ENCODE results near the gene GNAO1.

The GNAO1 gene

DNA sequence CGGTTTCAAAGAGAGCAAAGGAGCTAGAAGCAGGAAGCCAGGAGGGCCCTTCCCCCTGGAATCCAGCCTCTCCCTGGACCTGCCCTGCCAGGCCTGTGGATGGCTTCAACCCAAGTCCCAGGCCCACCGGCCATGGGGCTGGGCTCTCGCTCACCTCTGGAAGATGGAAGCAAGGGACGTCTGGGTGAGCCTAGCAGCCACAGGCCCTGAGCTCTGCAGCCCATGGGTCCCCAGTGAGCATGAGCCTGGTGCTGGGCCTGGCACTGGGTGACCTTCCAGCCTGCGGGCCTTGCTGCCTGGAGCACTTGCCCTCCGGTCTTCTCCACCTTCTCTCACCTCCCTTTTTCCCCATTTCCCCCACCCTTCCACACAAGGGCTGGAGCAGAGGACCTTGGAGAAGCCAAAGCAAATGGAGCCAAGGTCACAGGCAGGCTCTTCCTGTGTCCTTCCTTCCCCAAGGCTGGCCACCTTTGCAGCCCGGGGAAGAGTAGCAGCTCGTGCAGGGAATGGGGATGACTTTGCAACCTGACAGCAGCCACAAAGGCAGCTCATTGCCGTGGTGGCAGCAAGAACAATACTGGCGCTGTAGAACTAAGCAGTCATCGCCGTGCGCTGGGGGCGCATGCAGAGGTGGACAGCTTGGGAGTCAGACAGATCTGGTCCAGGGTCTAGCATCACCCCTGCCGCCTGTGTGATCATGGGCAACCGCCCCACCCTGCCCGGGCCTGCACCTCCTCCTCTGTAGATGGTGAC is 147.5 kb downstream of the GNAO1 start:
- DNase-seq: no peak

DNA sequence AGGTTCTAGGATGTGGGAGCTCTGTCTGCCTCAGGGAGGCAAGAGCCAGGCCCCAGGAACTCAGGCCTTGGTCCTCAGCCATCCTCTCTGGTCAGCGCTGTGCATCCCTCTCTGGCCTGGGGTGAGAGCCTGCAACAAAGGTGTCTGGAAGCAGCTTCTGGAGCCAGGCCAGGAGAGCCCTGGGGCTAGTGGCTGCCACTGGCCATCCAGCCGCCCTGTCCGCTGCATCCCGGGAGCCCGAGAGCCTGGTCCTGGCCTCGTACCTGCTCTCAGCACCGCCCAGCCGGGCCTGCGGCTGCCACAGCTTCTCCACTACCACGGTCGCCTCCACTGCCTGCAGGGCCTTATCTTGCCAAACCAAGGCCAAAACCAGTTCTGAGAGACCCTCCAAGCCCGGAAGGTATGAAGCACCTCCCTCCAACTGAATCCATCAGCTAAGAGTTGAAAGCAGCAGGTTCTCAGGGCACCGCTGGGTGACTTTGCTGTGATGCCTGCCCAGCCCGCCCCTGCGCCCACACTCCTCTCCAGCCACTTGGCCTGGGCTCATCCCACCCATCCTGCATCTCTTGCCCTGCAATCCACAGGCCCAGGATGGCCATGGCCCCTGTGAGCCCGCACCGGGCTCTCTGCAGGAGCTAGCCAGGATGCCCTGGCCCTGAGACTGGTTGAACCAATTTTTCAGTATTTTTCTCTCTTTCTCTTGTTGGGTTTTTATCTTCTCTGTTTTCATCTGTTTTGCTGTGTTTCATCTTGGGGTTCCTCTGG is 148.3 kb downstream of the GNAO1 start:
- DNase-seq: no peak

DNA sequence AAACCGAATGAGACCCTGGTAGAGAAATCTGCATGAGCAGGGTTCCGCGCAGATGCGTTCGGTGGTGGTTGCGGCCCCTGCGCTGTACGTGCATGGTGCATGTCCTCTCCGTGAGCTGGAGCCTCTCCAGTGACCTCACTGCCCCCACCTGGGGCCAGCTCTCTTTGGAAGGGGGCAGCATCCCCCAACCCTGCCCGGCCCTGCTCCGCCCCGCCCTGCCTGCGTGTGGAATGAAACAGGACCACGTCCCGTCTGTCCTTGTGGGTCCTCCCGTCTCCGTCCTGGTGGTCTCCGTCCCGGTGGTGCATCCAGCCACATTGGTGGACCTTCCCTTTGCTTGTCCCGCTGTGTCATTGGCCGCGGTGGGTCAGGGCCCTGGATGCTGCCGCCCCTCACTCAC is 149.1 kb downstream of the GNAO1 start:
- no peak for DNase-seq

DNA sequence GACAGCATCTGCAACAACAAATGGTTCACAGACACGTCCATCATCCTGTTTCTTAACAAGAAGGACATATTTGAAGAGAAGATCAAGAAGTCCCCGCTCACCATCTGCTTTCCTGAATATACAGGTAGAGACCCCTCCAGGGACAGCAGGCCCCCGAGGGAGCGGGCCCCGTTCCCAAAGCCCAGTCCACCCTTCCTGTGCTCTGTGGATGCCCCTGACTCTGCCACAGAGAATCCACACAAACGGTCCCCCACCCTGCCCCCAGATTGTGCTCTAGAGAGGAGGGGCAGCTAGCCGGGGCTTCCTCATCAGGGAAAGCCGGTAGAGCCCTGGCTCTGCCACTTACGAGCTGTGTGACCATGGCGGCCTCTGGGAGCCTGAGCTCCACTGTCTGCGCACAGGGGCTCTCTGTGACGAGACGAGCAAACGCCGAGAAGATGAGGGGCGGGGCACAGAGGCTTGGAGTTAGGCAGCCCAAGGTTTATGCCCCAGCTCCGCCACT is 149.6 kb downstream of the GNAO1 start:
- no peak for DNase-seq

DNA sequence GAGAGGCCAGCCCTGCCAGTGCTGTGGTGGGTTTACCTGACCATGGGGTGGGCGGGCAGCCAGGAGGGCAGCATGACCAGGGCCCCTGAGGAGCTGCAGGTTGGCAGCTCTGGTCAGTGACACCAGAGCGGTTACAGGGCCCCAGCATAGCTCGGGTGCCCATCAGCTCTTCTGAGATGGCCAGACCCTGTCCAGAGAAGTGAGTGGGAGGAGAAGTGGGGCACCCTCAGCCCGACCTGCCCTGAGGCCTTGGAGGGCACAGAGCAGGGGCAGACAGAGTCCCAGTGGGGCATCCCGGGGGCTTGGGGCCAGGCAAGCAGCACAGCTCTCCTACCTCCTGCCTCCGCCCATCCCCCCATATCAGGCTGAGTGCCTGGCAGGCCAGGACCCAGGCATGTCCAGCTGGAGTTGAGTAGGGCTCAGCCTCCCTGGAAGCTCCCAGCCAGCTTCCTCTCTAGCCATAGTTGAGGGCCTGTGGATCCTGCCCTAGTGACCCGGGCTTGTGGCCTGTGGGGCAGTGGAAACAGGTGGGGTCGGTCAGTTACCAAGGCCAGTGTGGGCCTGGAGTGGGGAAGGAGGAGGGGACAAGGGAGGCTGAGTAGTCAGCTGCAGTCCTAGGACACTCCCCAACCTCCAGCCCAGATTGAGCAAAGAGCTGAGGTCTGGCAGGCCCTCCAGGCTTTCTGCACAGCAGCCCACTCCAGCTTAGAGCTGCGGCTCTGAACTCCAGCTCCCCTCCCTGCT is 150.5 kb downstream of the GNAO1 start:
- no peak for DNase-seq

DNA sequence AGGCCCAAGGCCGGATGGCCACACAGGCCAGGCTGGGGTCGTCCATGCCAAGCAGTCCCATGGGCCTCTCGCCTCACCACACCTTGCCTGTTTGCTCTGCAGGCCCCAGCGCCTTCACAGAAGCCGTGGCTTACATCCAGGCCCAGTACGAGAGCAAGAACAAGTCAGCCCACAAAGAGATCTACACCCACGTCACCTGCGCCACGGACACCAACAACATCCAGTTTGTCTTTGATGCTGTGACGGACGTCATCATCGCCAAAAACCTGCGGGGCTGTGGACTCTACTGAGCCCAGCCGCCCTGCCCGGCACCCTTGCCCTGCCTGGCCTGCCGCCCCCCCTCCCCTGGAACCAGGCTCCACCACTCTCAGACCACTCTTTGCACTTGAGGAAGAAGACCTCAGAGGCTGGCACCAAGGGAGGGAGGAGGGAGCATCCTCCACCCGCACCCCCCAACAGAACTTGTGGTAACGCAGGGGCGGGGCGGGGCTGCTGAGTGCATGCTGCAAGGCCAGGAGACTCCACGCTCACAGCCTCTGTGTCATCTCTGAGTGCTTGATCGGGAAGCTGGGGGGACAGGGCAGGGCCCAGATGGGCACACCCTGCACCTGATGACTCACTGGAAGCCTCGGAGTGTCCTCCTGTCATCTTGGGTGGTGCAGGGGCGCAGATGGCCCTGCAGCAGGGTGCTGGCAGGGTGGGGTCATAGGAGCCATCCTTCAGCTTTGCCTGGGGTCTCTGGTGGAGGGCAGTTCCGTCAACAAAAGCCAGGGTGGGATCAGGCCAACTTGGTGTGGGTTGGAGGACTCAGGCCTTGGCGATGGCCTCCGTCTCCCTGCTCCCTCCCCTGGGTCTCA is 152.6 kb downstream of the GNAO1 start:
- DNase-seq: no peak

DNA sequence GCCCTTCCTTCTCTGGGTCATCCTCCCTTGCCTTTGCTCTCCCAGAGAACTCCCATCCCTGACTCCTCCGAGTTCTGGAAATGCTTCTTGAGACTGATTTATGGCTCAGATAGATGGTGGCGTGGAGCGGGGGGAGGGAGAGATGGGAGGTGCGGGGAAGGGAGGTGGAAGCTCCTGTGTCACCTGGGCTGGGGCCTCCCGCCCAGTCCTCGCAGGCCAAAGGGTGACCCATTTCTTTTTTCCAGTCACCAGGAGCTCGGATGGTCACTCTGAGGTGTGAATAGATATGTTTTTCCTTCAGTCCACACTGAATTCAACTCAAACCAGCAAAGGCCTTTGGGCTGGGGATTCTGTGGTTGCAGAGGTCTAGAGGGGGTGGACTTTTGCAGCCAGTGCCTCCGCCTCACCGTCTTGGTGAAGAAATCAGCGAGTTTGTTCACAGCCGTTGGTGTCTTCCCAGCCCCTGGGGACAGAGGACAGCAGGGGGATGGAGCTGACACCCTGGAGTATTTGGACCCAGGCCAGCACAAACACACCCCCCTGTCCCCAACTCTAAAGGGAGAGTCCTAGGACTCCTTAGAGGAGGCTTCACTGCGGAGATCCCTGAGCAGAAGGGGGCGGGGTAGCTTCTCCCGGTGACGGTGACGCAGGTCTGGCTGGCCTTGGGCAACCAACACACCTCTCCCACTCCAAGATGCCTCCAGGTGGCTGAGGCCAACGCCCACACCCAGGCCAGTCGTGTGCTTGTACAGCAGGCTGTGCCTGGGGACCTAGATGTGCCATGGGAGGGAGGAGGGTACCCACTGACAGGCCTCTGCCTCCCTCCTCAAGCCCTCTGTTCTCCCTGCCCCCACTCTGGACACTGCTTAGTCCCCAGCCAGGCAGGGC is 153.5 kb downstream of the GNAO1 start:
- DNase-seq: no peak

DNA sequence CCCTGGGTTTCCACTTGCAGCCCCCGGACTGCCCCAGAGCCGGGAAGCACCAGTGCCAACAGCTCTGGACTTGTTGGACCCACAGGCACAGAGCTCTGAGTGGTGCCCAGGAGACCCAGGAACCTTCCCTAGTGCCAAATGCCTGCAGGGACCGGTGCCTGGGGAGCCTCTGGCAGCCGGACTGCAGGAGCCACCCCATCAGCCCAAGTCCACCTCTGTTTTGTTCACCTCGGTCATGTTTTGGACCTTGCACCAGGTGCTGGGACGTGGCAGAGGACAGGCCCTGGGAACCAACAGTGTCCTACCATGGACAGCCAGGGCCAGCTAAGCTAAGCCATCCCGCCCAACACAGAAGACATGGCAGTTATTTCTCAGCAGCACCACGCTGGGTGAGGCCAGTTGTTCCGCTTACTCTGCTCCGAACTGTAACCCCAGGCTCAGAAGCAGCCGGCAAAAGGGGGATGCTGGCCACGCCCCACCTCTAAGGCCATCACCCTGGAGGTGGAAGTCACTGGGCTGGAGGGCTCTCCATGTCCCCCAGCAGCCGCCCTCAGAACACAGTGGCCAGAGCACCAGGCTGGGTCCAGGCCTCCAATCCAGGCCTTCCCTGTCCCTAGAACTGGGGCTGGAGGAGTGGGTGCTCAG is 154.2 kb downstream of the GNAO1 start:
- DNase-seq: no peak

DNA sequence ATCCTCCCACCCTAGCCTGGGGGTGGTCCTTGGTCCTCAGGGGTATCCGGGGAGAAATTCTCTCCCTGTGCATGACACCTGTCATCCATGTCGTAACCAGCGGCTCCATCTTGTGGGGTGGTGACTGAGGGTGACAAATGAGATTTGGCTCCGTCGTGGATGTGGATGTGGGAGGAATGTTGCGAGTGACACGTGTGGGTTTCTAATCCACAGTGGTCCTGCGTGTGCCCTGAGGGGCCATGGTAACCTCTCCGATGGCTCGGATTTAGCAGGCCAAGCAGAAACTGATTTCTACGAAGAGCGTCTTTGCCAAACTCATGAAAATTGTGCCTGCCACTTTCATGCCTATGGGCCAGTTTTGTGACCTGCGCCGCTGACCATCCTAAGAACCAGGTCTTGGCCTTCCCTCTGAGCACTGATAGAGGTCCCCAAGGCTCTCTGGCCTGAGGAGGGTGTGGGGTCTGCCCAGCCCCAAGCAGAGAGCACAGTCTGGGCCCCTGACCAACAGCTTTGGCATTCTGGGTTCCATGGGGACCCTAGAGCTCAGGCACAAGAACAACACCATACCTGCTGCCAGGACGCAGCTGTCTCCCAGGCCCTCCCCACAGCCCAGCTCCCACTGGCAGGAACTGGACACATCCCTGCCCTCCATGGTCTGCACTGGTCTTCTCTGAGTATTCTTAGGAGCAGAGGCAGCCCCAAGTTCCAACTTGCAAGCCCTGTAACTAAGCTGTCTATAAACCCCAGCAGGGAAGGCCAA is 155.0 kb downstream of the GNAO1 start:
- DNase-seq: no peak

DNA sequence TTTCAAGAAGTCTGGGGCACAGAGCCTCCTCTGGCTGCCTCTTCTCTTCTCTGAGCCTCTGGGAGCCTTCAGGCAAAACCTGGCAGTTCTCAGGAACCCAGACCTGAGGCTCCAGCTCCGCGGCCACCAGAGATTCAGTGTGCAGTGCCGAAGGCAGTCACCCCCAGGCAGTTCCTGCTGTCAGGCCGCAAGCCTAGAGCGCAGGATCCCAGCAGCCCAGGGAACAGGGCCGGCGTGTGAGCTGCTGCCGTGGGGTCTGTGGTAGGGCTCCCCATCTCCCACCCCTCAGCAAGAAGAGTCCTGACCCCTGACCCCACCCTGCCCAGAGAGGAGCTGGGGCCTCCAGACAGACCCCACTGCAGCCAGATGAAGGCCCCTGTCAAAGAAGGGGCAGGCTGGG is 155.9 kb downstream of the GNAO1 start:
- DNase-seq: no peak

DNA sequence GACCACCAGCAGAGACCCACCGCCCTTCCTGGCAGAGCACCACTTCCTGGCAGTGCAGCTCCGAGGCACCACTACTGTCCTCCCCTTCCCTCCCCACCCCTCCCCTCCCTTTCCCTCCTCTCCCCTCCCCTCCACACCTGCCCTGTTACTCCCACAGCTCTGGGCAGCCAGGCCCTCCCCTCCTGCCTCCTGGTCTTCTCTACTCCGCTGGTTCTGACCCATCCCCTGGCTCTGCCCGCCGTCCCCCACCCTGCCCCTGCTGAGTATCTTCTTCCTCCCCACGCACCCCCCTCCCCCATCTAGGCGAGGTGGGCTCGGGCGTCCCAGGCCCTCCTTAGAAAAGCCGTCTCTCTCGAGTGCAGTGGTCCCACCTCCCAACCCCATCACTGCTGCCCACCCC is 156.4 kb downstream of the GNAO1 start:
- DNase-seq: no peak

DNA sequence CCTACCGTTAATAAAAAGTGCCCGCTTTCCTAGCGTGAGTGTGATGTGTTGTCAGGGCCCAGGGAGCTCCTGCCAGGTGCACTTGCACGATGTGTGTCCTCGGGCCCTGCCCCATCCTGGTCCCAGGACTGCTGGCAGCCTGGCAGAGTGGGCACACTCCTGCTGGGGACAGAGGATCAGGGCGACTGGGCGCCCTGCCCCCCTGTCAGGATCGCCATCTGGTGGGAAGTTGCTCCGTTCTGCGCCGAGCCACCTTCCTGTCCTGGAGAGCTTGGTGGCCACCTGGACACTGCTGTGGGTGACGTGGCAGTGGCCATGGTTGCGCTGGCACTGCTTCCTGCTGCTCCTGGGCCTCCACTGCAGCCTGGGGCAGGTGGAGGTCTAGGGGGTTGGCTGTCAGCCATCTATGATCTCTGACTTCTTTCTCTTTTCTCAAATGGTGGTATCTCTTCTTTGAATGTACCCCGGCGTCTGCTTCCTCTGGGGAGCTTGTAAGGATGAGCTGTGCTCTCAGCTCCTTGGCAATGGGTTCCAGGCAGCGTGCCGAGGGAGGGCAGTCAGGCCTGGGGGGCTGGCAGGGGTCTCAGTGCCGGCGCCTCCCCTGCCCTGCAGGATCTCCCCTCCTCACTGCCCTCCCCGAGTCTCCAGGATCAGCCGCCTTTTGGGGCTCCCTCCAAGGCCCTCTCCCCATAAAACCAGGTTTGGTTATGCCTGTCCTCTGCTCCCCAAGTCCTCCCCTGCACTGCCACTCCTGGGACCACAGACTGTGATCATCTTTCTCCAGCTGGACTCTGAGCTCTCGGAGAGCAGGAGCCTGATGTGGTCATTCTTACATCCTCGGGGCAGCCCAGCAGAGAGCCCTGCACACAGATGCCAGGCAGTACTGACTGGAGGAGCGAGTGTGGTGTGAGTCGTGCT is 157.1 kb downstream of the GNAO1 start:
- DNase-seq: no peak

DNA sequence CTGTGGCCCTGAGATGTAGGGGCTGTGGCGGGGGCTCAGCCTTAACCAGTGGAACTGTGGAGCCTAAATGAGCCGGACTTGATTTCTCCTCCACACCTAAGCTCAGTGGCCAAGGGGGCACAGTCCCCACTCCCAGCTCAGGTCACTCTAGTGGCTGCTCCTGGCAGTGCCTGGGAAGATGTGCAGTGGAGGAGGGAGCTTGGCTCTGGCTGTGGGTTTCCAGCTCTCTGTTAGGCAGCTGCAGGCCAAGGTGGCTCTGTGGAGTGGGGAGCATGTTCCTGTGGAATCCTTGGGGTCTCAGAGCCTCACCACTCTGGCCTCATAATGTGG is 157.8 kb downstream of the GNAO1 start:
- no peak for DNase-seq

DNA sequence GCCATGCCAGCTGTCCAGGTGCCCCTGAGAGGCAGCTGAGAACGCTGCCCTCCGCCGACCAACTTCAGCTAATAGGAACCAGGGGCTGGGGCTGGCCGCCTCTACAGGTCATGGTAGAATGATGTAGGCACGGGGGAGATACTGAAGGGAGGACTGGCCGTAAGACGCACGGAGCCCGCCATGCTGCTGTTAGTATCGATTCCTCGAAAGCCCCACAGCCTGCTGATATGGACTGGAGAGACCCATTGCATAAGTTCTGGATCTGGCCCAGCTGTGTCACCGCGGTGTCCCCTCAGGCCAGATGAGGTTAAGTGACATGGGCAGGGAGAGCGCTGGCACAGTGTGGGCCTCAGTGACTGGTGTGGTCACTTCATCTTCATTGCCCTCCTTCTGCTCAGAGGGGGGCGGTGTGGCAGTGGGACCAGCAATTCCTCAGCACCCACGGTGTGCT is 158.4 kb downstream of the GNAO1 start:
- DNase-seq: no peak

DNA sequence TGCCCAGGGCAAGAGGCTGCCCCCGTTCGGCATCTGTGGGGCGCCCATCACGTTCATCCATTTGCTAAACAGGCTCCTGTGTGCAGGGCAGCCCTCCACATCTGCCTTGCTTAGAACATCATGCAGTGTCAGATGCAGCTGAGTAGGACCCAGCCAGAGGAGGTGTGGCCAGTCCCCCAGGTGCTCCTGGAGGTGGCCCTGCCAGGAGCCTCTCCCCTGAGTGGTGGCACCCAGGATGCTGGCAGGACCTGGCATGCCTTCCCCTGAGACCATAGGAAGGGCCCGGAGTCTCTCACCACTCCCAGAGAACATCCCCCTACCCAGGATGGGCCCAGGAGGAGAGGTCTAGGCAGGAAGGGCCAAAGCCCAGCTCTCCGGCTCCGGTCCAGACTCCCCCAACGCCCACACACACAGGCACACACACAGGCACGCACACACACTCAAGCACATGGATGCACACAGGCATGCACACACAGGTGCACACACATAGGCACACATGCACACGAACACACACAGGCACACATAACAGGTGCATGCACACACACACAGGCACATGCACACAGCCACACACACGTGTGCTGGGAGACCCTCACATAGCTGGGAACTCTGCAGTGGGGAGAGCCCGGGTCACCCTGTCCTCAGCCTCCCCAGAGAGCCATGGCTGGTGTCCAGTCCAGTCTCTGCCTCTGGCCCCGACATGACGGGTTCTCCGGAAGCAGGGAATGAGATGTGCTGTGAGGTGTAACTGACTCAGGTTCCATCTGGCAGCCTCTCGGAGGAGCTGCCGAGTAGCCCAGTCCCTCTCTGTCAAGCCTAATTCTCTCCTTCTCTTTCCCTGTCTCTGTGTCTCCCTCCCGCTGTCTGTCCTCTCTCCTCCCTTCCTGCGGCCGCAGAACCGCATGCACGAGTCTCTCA is 159.5 kb downstream of the GNAO1 start:
- no peak for DNase-seq

DNA sequence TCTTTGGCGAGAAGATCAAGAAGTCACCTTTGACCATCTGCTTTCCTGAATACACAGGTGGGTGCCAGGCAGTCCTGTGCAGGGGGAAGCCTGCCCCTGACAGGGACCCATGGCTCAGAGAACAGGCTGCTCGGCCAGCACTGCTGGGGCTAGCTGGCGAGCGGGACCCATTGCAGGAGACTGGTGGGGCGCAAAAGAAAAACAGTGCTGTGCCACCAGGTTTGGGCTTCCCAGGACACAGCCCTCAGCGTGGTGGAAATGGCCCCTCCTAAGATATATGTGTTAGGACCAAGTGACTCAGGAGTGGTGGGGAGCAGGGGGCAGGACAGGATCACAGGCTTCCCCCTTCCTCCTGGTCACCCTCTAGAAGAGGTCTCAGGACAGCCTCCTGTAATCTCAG is 160.2 kb downstream of the GNAO1 start:
- DNase-seq: no peak

DNA sequence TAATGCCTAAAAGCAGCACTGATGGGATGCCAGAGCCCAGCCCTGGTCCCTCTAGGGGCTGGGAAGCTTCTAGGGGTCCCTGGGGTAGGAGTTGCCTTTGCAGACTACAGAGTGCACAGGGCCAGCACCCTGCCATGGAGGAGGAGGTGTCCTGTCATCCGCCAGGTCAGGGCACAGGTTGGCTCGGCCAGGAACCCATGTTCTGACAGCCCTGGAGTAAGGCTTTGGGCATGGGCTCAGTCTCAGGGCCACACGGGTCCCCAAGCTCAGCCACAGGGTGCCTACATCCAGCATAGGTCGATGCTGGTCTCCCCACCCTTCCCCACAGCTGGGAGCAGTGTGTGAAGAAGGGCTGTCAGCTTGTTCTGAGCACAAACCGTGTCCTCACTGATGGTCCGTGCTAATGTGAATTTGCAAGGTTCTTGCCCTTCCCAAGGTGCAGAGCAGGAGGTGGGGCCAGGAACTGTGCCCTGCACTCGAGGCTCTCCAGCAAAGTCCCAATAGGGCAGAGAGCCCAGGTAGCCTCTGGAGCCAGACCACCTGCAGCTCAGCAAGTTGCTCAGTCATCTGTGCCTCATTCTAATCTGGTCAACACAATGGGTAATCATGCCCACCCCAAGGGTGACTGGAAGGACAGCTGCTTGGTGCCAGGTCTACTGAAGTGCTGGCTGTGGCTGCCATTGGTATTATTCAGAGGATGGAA is 161.2 kb downstream of the GNAO1 start:
- no peak for DNase-seq
